GM18951 (cell line): ENCODE data around the gene ANO3.

Experiments
- POLR2A ChIP-seq: IDR thresholded peaks from 4 replicates; pipeline ENCODE4 v1.6.1; 2011; ENCODE audit warnings: mild to moderate bottlenecking; ENCODE audit not compliant: insufficient read length, insufficient read depth; ENCODE audit errors: extremely low read depth
- in situ Hi-C: fragments of 300-500 bp; cut with MboI; formaldehyde crosslinking; loops from one replicate; pipeline ENCODE4 v1.12.0; 2022; ENCODE audit warnings: low sequenced_read_pairs, mixed read lengths, inconsistent platforms; ENCODE audit not compliant: unreplicated experiment

Gene ANO3

DNA sequence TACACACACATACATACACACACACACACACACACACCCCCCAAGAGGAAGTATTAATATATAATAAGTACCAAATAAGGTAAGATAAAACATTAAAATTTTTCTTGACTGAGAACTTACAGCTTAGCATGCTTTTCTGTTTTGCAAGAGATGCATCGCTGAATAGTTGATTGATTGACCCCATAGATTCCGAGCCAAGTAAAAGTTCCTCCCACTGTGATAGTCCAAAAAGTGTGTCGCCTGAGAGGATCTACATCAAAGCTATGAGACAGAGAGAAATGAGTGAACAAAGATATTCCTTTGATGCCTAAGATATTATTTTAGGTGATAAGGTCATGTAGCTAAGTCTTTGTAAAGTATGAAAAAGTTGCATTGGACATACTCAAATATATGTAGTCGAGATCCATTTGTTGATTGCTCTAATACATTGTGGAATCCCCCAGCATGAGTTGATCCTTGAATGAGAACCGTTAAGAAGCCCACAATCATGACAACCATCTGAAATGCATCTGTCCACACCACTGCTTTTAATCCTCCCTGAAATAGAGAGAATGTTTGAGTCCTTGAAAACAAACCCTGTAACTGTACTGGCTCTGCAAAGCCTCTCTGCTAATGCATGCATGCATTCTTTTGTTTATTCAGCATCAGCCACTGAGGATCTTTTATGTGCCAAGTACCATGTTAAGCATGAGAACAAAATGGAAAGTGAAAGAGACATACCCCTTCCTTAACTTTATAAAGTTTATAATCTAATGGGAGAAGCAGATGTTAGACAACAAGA, 371.7 kb downstream of the ANO3 start:
- in situ Hi-C loops, result no loop called here
- TF ChIP-seq POLR2A, result no peak

DNA sequence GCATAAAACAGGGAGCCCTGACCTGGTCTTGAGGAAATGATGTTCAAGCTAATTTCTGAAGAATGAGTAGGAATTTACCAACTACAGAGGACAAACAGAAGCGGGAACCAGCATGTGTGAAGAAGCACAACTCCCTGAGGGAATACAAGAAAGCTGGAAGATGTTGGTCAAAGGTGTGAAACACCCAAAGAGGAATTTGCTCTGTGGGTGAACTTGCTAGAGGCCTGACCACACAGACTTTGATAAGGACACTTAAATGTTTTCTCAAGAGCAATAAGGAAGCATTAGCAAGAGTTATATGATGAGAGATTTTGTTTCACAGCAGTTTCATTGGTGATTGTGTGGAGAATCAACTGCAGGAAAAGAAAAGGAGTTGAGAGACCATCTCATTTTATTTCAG, 372.3 kb downstream of the ANO3 start:
- TF ChIP-seq POLR2A, result no peak

DNA sequence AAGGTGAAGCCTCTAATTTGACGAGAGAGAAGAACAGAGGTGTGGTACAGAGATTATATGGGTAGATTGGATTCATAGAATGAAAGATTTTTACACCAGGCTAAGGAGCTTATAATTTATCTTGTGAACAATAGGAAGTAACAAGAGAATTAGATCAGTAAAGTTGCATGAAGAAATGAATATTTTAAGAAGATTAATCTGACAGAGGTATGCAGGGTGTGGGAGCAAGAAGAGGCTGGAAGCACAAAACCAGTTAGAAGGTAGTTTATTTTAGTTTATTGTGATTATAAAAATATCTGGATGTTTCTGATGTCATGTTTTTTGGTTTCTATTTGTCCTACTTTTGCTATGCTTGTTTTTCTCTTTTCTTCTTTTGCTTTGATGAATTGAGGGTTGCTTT, 374.3 kb downstream of the ANO3 start:
- in situ Hi-C loops, result no loop called here
- no peak for TF ChIP-seq POLR2A

More for the DNA sequence above, 372.3 kb downstream of the ANO3 start:
- in situ Hi-C loops, result no loop called here

DNA sequence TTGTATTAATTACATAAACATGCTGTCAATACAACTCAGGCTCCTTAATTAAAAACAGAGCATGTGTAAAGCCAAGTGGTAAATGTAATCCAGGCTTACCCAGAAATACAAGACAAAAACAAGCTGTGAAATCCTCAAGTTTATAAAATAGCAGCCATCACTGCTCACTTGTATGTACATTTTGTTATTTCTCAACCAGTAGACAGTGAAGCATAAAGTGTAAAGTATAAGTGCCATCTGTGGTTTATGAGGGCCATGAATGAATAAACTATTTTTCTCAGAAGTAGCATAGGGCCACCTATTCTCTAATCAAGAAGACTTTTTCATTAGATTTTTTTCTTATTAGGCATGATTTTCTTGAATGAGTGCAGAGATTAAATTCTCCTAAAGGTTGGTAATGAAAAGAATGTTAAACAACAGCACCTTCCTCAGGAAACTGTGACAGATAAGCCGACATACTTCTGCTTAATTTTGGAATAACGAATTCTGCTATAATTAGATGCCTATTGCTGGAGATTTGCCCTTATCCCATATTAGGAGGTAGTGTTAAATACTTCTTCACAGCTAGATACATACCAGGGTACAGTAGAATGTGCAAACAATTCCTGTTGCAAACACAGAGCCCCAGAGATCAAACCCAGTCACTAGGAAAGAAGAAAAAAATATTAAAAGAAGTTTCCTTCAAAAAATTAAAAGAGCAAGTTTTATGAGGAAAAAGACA, 377.0 kb downstream of the ANO3 start:
- in situ Hi-C loops, result no loop called here
- no peak for TF ChIP-seq POLR2A

DNA sequence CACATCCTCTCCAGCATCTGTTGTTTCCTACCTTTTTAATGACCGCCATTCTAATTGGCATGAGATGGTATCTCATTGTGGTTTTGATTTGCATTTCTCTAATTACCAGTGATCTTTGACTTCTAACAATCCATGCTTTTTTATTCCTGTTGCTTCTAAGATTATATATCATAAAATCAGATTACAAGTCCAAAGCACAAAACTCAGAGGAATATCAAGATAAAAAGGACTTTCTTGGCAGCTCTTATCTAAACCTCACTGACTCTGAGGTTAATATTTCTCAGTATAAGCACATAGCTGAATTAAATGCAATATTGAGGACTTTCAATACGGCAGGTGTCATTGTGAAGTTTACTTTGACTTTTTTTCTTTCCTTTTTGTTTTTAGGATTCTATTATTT, 378.6 kb downstream of the ANO3 start:
- in situ Hi-C loops, result no loop called here
- no peak for TF ChIP-seq POLR2A

DNA sequence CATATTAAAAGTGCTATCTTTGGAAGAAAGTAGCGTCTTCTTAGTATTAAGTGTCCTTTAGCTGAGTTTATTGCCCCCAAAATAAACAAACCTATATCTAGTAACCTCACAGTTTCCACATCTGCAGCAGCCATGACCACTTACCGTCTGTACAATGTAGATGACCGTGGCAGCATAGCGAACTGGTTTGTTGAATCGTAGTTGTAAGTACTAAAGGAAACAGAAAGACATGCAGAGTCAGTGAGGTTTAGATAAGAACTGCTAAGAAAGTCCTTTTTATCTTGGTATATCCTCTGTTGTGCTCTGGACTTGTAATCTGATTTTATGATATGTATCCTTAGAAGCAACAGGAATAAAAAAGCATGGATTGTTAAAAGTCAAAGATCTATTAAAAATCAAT, 380.6 kb downstream of the ANO3 start:
- in situ Hi-C loops, result no loop called here
- TF ChIP-seq POLR2A, result no peak
